GM19324 (cell line): ENCODE data around the gene MTARC2.

Experiments
- ATAC-seq: cut with Tn5 transposase; IDR thresholded peaks from one replicate; pipeline ENCODE4 v1.9.1; 2021; ENCODE audit warnings: mild to moderate bottlenecking, moderate library complexity; ENCODE audit not compliant: unreplicated experiment, low FRiP score

Gene MTARC2

DNA sequence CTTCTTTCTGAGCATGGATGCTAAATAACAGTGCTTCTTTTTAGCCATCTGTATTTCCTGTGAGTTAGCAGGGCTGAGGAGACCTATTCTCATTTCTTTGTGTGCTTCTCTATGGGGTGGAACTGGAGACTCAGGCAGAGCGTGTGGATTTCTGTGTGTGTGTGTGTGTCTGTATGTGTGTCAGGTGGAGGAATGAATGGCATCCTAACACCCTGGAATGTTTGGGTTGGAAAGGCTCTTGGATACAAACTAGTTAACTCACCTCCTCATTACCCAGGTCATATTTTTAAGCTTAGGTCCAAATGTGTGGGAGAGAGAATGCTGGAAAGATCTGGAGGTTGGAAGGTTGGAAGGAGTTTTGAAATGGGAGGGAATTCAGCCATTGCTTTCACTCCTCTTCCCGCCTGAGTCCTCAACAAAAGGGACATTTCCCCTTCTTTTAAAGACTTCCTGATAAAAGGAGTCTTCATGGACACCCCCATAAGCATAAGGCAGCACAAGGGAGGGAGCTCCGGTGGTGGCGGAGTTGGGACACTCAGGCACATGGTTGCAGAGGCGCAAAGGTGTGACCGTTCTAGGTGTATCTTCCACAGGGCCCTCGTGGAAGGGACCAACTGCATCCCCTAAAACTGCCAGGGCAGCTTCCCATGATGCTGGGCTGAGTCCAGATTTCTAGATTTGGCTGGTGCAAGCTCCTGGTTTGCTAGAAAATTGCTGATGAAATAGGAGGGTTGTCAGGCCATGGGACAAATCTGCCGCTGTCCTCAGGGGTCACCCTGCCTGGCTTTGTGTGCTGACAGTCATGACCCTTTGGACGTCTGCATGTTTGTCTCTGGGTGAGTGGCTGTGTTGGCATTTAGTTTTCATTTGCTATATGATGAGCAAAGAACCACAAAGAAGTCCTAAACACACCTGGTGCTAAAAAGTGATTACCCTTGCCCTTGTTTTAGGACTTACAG lies 76.2 kb downstream of the MTARC2 start:
- ATAC-seq: no peak

DNA sequence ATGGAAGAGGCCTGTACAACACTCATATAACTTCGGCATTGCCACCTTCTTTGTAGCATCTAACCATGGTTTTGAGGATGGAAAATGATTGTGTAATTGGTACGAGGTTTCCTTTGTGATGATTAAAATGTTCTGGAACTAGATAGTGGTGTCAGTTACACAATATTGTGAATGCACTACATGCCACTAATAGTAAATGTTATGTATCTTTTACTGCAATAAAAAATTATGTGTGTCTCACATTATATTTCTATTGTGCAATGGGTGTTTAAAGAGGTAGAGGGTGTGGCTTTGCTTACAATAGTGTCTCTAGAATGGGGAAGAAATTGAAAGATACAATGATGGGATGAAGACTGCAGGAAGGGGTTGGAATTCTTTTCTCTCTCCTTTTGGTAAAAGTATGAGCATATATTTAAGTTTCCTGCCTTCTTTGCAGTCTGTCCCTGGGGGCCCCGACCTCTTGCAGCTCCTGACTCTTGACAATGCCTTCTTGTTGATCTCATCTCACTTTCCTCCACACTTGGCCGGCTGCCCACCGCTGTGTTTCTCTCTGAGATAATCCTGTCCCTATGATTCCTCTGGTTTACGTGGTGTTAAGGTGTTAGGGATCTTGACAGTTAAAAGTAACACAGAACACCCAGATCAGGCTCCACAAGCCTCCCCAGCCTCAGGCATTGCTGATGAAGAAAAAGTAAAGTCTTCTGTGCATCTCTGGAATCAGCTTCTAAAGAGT lies 77.9 kb downstream of the MTARC2 start:
- no peak for ATAC-seq

DNA sequence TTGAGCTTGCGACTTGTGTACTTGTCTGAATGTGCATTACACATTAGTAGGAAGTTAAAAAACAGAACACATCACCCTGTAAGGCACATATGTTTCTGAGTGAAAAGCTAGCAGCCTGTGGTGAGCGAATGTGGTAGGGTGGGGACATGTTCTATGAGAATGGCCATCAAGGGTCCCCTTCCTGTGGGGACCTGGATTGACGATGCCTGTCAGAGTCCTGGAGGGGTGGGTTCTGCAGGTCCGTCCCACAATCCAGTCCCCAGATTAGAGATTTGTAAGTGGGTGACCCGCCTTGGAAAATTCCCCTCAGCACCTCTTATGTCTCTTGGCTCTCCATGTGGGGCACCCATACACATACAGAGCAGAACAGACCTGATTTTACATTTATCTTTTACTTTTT lies 78.6 kb downstream of the MTARC2 start:
- no peak for ATAC-seq

DNA sequence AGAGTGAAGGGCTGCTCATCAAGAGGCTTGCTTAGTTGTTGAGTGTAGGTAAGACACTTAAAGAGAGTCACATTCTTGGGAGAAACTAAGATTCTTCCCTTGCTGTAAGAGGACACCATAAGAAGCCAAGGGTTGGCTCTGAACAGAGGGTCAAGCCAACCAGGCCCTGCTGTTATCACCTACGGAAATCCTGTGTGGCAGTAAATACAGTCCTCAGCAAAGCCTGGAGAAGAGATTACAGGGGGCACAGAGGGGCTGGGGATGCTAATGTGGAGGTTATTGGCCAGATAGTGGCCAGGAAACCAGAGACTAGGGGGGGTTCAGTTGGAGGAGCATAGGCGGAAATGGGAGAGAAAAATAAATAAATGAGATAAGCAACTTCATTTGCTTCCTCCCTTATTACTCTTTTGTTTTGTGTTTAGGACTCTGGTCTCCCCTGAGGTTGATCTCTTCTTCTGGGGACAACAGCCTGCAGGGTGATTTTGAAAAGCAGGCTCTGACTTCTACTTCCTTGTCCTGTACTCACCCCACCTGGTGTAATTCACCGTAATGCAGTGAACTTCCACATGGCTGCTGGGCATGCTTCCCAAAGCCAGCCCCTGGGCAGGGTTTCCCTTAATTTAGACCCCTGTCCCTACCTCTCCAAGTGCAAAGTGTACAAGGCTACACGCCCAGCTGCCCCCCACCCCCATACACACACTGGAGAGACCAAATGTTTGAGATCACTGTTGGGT lies 79.5 kb downstream of the MTARC2 start:
- no peak for ATAC-seq

DNA sequence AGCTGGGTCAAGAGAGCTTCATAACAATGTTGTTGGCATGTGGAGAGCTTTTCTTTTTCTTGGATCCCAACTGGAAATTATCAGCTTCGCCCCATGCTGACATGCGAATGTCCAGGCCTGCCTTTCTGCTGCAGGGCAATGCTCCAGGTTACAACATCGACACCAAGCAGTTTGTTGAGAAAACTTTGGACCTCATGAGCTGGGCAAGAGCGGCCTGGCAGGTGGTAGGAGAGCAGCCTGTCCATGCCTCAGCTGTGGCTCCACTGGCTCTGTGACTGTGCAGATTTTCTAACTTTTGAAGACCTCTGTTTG lies 80.0 kb downstream of the MTARC2 start:
- no peak for ATAC-seq

DNA sequence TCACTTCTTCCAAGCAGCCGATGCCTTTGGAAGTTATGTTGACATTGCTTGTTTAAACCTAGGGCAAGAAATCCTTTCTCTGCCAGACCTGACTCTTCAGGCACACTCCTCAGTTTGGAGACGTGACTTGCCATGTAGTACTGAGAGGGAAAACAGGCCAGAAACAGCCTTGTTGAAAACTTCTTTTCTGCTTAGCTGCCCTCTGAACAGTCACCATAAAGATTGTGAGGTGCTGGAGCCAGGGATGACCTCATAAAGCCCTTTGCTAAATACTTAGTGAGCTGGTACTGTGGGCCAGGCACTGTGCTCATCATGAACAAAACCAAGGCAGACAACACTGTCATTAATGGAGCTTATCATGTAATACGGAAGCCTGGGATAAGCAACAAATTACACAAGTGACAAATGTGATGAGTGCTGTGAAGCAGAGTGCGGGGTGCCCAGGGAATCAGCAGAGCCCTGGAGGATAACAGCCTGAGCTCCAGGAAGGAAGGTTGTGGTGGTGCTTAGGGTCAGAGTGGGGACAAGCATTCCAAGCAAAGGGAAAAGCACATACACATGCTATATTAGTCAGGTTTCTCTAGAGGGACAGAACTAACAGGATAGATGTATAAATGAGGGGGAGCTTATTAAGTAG lies 80.9 kb downstream of the MTARC2 start:
- no peak for ATAC-seq

DNA sequence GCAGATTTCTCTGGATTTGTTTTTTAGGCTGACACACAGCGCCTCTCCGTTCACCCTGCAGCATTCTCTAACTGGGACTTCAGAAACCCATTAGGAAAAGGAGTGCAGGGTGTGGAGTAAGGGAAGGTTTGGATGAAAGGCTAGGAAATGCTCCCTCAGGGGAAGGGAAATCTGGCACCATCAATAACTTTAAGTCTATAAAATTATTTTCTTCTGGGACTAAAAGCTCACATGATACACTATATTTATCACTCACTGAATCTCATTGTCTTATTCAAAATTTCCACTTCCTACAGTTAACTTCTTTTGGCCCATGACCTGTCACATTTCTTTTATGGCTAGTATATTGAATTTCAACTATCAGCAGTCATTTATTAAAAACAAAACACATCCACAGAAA lies 85.3 kb downstream of the MTARC2 start:
- no peak for ATAC-seq
